Naive thymus-derived CD4-positive, alpha-beta T cell (primary cell): ENCODE data around the gene GFRA3. TPM values are rescaled to one million over a fixed set of nuclear protein-coding genes. Genes with fewer than 3 reads are reported as not detected.

Experiments
- ATAC-seq: fragments of 150-1000 bp; cut with Tn5 transposase; 2 replicates; pipeline ENCODE4 v1.10.0; 2021; ENCODE audit warnings: mild to moderate bottlenecking, moderate library complexity
- CTCF ChIA-PET: fragments of 350-600 bp; sonication (Branson Sonifier 250); formaldehyde crosslinking; loops from one replicate; lab custom pipeline; 2021; ENCODE audit warnings: antibody characterized with exemption; lab: Charles Lee
- POLR2A ChIA-PET: fragments of 350-600 bp; sonication (Branson Sonifier 250); formaldehyde crosslinking; loops from one replicate; lab custom pipeline; 2021; ENCODE audit warnings: antibody characterized with exemption, inconsistent platforms; lab: Charles Lee
- DNase-seq, 9 donors: peaks; one replicate each; pipeline versions ENCODE4 v3.0.0 to v3.0.0-alpha.2; 2020 to 2022; ENCODE audit warnings: mixed read lengths in 1 of 9
- H3K27ac ChIP-seq: one replicate; pipeline ENCODE4 v1.7.0; 2013; ENCODE audit warnings: mild to moderate bottlenecking, low read depth, low read length, moderate library complexity
- H3K27me3 ChIP-seq, 2 donors: one replicate each; pipeline ENCODE4 v1.7.0; 2013; ENCODE audit warnings: low read length in 2 of 2, mild to moderate bottlenecking in 2 of 2, moderate library complexity in 2 of 2; ENCODE audit not compliant: control insufficient read depth in 2 of 2, insufficient read depth in 2 of 2
- H3K36me3 ChIP-seq, 3 experiments: 1 replicate in 2 of 3; 2 replicates in 1 of 3; pipeline ENCODE4 v1.7.0; 2013; ENCODE audit warnings: low read length in 3 of 3, mild to moderate bottlenecking in 3 of 3, moderate library complexity in 1 of 3; ENCODE audit not compliant: insufficient read depth in 3 of 3, control insufficient read depth in 2 of 3
- H3K4me1 ChIP-seq, 2 donors: one replicate each; pipeline ENCODE4 v1.7.0; 2013; ENCODE audit warnings: low read length in 2 of 2, mild to moderate bottlenecking in 2 of 2, moderate library complexity in 1 of 2; ENCODE audit not compliant: control insufficient read depth in 2 of 2, insufficient read depth in 2 of 2
- H3K4me3 ChIP-seq: 2 replicates; pipeline ENCODE4 v1.7.0; 2013; ENCODE audit warnings: mild to moderate bottlenecking, low read length
- H3K9me3 ChIP-seq, 3 experiments: 1 replicate in 2 of 3; 2 replicates in 1 of 3; pipeline ENCODE4 v1.7.0; 2013; ENCODE audit warnings: low read length in 3 of 3; ENCODE audit not compliant: control insufficient read depth in 2 of 3
- H3K27ac Mint-ChIP-seq, 9 donors: one replicate each; pipeline ENCODE4 v1.8.0; 2020 to 2022; ENCODE audit warnings: mixed read lengths in 9 of 9, mild to moderate bottlenecking in 8 of 9, moderate library complexity in 5 of 9, inconsistent platforms in 2 of 9
- H3K27me3 Mint-ChIP-seq, 5 donors: one replicate each; pipeline ENCODE4 v1.8.0; 2021 to 2022; ENCODE audit warnings: mixed read lengths in 5 of 5, mild to moderate bottlenecking in 1 of 5
- H3K36me3 Mint-ChIP-seq, 5 donors: one replicate each; pipeline ENCODE4 v1.8.0; 2020 to 2022; ENCODE audit warnings: mixed read lengths in 5 of 5, mild to moderate bottlenecking in 3 of 5, inconsistent platforms in 1 of 5
- H3K4me1 Mint-ChIP-seq, 7 donors: one replicate each; pipeline ENCODE4 v1.8.0; 2020 to 2022; ENCODE audit warnings: mixed read lengths in 7 of 7, mild to moderate bottlenecking in 3 of 7, inconsistent platforms in 1 of 7
- H3K4me3 Mint-ChIP-seq, 10 donors: one replicate each; pipeline ENCODE4 v1.8.0; 2020 to 2022; ENCODE audit warnings: mild to moderate bottlenecking in 10 of 10, mixed read lengths in 10 of 10, moderate library complexity in 6 of 10, inconsistent platforms in 2 of 10
- H3K9me3 Mint-ChIP-seq, 11 donors: one replicate each; pipeline ENCODE4 v1.8.0; 2020 to 2022; ENCODE audit warnings: mixed read lengths in 11 of 11, mild to moderate bottlenecking in 4 of 11, inconsistent platforms in 1 of 11, moderate library complexity in 1 of 11
- intact Hi-C, 2 donors: fragments of 100-400 bp; cut with micrococcal nuclease; formaldehyde crosslinking; loops; one replicate each; pipeline ENCODE4 v1.15.1; 2023
- polyA plus RNA-seq, 2 donors: library from polyadenylated mRNA; unstranded; fragments of 300-500 nt; fragmentation: Illumina TruSeq; gene quantifications; one replicate each; pipeline ENCODE4 v1.2.3, GENCODE V29; 2021
- total RNA-seq, 6 experiments: library from RNA in 5 of 6; stranded (reverse) in 5 of 6; gene quantifications; 1 replicate in 5 of 6; 2 replicates in 1 of 6; pipeline ENCODE4 v1.2.3 and lab custom pipeline; 2021 to 2026

Gene GFRA3
- total and polyA plus RNA-seq, 7 experiments from 2014 or later, result not detected

DNA sequence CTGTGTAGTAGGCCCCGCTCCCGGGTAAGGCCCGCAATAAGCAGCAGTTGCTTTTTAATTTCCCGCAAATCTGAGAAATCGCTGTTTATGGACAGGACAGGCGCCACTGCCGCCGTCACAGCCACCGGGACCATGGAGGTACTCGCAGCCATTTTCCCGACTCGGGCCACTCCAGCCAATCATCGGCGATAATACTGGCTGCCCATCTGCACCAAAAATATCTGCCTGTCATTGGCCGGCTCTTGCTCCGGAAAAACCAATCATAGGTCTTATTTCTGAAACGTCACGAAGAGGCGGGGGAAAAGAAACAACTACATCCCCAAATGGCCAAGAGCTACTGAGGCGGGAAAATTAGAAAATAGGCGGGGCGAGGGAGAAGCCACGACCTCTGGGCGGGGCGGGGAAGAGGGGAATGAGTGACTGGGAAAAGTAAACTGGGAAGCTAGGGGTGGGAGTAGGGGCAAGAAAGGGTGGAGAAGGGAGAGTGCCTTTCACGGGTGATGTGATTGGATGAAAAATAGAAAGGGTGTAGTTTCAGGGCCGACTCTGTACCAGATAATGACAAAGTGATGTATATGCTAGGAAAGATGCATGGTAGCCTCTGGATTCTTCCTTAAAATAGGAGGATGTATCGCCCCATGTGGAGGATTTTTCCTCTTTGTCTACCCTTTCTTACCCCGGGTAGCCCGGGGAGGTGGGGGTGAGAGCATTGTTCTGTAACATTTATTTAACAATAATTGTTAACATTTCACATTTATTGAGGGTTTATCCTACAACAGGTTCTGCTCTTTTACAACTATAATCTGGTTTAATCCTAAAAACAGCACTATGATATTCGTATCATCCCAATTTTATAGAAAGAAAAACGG is 61.0 kb downstream of the GFRA3 start, which contains the start of gene CDC23:
TSS of gene CDC23 (minus strand) at position 163 of the 869 bp plus-strand sequence. CDS start at position 152, 11 bp downstream.
- DNase-seq (peak; percentile 65 to 95 (median 92)), ATAC-seq (peak; percentile 98)
- Histone ChIP-seq H3K4me1 (peaks cover 0 to 8% of the 10 kb centered on the region in 2 donors), H3K36me3 (peaks cover 0 to 13% (median 0%) of the 10 kb centered on the region in 3 experiments), H3K27ac (peak within 1 kb of the TSS; percentile 91), H3K9me3 (no peaks in the 10 kb centered on the region), H3K27me3 (no peaks in the 10 kb centered on the region), H3K4me3 (peak within 1 kb of the TSS; percentile 97)
- peaks cover 14 to 32% (median 27%) of the 10 kb centered on the region in 7 donors for H3K4me1 Mint-ChIP-seq
- CTCF ChIA-PET, result interaction anchor here (0.8 to 1.0 kb wide), 2 partner anchors 118 to 139 kb away, joined by 3 read pairs; partner anchors contain the start of gene CDC25C
- peaks cover 0 to 5% (median 1%) of the 10 kb centered on the region in 5 donors for H3K36me3 Mint-ChIP-seq
- intact Hi-C loops, result loop anchor here (1.0 to 10.0 kb wide), 13 partner anchors 35 to 459 kb away; partner anchors contain the start of genes BRD8 (in 2 of the 2), CDC25C (in 2 of the 2), HNRNPA0 (in 2 of the 2) and EGR1 (in 1 of the 2)
- H3K27me3 Mint-ChIP-seq, result no peaks in the 10 kb centered on the region
- no peaks in the 10 kb centered on the region for H3K9me3 Mint-ChIP-seq
- POLR2A ChIA-PET, result interaction anchor here (0.6 to 2.1 kb wide), 10 partner anchors 12 to 277 kb away, joined by 3 to 7 read pairs (median 4); partner anchors contain the start of genes FAM53C and KIF20A
- peak within 1 kb of the TSS; percentile 92 to 99 (median 98) for H3K4me3 Mint-ChIP-seq
- H3K27ac Mint-ChIP-seq, result peak within 1 kb of the TSS; percentile 95 to 98 (median 96)

DNA sequence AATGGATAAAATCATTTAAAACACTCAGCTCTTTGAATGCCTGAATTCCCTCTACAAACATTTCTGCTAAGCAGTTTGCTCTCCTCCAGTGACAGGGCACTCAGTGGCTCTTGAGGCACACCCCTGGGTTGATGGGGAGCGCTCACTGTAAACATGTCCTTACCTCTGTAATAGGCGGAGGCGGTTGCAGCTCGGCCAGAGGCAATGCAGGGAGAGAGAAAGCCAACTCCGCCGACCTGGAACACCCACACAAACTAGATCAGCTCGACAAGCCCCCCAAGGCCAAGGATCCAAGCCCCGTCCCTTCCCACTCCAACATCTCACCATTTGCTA is 61.6 kb downstream of the GFRA3 start:
- Histone ChIP-seq H3K27me3 (no peaks in the 10 kb centered on the region), H3K27ac (peak overlapping the region; percentile 91), H3K9me3 (no peaks in the 10 kb centered on the region), H3K4me1 (peaks cover 0 to 8% of the 10 kb centered on the region in 2 donors), H3K36me3 (peaks cover 0 to 16% (median 0%) of the 10 kb centered on the region in 3 experiments), H3K4me3 (peak overlapping the region; percentile 97)
- Mint-ChIP-seq H3K27me3 (no peaks in the 10 kb centered on the region), H3K36me3 (peaks cover 0 to 8% (median 5%) of the 10 kb centered on the region in 5 donors), H3K9me3 (no peaks in the 10 kb centered on the region), H3K27ac (peak overlapping the region; percentile 95 to 98 (median 96)), H3K4me3 (peak overlapping the region; percentile 92 to 99 (median 98)), H3K4me1 (peaks cover 17 to 37% (median 32%) of the 10 kb centered on the region in 7 donors)
- ChIA-PET POLR2A (interaction anchor here (0.6 to 2.1 kb wide), 8 partner anchors 11 to 141 kb away, joined by 3 to 7 read pairs (median 4); partner anchors contain the start of genes FAM53C and KIF20A), CTCF (interaction anchor here (0.8 to 1.0 kb wide), 2 partner anchors 119 to 139 kb away, joined by 3 read pairs; partner anchors contain the start of gene CDC25C)
- DNase-seq, result peak in 1 of 9 donors; percentile 9
- intact Hi-C loops, result loop anchor here (1.0 to 10.0 kb wide), 13 partner anchors 34 to 458 kb away; partner anchors contain the start of genes BRD8 (in 2 of the 2), CDC25C (in 2 of the 2), HNRNPA0 (in 2 of the 2) and EGR1 (in 1 of the 2)
- ATAC-seq, result peak; percentile 28

DNA sequence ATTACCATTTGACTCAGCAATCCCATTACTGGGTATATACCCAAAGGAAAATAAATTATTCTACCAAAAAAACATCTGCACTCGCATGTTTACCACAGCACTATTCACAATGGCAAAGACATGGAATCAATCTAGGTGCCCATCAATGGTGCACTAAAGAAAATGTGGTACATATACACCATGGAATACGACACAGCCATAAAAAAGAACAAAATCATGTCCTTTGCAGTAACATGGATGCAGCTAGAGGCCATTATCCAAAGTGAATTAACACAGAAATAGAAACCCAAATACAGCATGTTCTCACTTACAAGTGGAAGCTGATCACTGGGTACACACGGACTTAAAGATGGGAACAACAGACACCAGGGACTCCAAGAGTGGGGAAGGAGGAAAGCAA is 63.4 kb downstream of the GFRA3 start:
- peaks cover 17 to 37% (median 32%) of the 10 kb centered on the region in 7 donors for H3K4me1 Mint-ChIP-seq
- CTCF ChIA-PET, result no interaction called here
- Histone ChIP-seq H3K36me3 (peaks cover 0 to 20% (median 5%) of the 10 kb centered on the region in 3 experiments), H3K4me3 (no peak overlapping the region), H3K4me1 (peaks cover 0 to 8% of the 10 kb centered on the region in 2 donors), H3K9me3 (no peaks in the 10 kb centered on the region), H3K27me3 (no peaks in the 10 kb centered on the region), H3K27ac (no peak overlapping the region)
- H3K9me3 Mint-ChIP-seq, result no peaks in the 10 kb centered on the region
- DNase-seq (no peak), ATAC-seq (no peak)
- intact Hi-C loops, result loop anchor here in 1 of 2 donors (10.0 kb wide), 1 partner anchor 456 kb away; the partner anchor contains the start of gene HNRNPA0
- POLR2A ChIA-PET, result interaction anchor here (1.2 kb wide), 1 partner anchor 143 kb away, joined by 3 read pairs; no protein-coding TSS in a partner anchor
- H3K36me3 Mint-ChIP-seq, result peaks cover 0 to 8% (median 5%) of the 10 kb centered on the region in 5 donors
- H3K27ac Mint-ChIP-seq, result peak overlapping the region in 2 of 9 donors; percentile 49 to 76
- no peaks in the 10 kb centered on the region for H3K27me3 Mint-ChIP-seq
- H3K4me3 Mint-ChIP-seq, result peak overlapping the region in 9 of 10 donors; percentile 29 to 92 (median 67)

Other genes starting within 250 kb of the GFRA3 start
- 10 to 100 TPM; 36.4 to 58.8 (median 46.6) TPM for gene FAM13B, start 241.5 kb downstream of the GFRA3 start, total RNA-seq
- 10 to 100 TPM; 17.6 to 24.9 TPM for gene FAM13B, start 241.5 kb downstream of the GFRA3 start, polyA plus RNA-seq
- gene WNT8A, start 190.6 kb downstream of the GFRA3 start, total RNA-seq, result not detected
- not detected for gene WNT8A, start 190.6 kb downstream of the GFRA3 start, polyA plus RNA-seq
- gene NME5, start 135.2 kb downstream of the GFRA3 start, total RNA-seq, result not detected
- not detected for gene NME5, start 135.2 kb downstream of the GFRA3 start, polyA plus RNA-seq
- gene BRD8, start 96.0 kb downstream of the GFRA3 start, total RNA-seq, result 10 to 100 TPM; 24.7 to 81.9 (median 66.1) TPM
- 10 to 100 TPM; 27.1 to 34.7 TPM for gene BRD8, start 96.0 kb downstream of the GFRA3 start, polyA plus RNA-seq
- gene KIF20A, start 95.5 kb downstream of the GFRA3 start, total RNA-seq, result 10 to 100 TPM in 1 of 5 experiments, under 1 TPM in 1, not detected in 3; 0.29 to 34.1 TPM
- gene KIF20A, start 95.5 kb downstream of the GFRA3 start, polyA plus RNA-seq, result not detected
- gene CDC23, start 61.3 kb downstream of the GFRA3 start, total RNA-seq, result 10 to 100 TPM; 13.0 to 39.6 (median 25.5) TPM
- 10 to 100 TPM; 15.5 to 29.0 TPM for gene CDC23, start 61.3 kb downstream of the GFRA3 start, polyA plus RNA-seq
- gene CDC25C, start 57.2 kb upstream of the GFRA3 start, total RNA-seq, result 1 to 10 TPM in 1 of 5 experiments, not detected in 4; 9.8 TPM
- gene CDC25C, start 57.2 kb upstream of the GFRA3 start, polyA plus RNA-seq, result not detected
- gene FAM53C, start 63.6 kb upstream of the GFRA3 start, total RNA-seq, result 10 to 100 TPM; 25.0 to 71.8 (median 27.7) TPM
- gene FAM53C, start 63.6 kb upstream of the GFRA3 start, polyA plus RNA-seq, result 10 to 100 TPM; 18.1 to 27.0 TPM
- gene KDM3B, start 78.1 kb upstream of the GFRA3 start, total RNA-seq, result 10 to 100 TPM; 67.7 to 90.2 (median 82.8) TPM
- gene KDM3B, start 78.1 kb upstream of the GFRA3 start, polyA plus RNA-seq, result 10 to 100 TPM; 12.8 to 15.1 TPM
- 1 to 10 TPM in 1 of 5 experiments, under 1 TPM in 1, not detected in 3; 0.94 to 1.2 TPM for gene REEP2, start 164.4 kb upstream of the GFRA3 start, total RNA-seq
- not detected for gene REEP2, start 164.4 kb upstream of the GFRA3 start, polyA plus RNA-seq
- gene EGR1, start 190.9 kb upstream of the GFRA3 start, total RNA-seq, result 10 to 100 TPM in 3 of 5 experiments, under 1 TPM in 2; 0.57 to 68.6 (median 12.8) TPM
- gene EGR1, start 190.9 kb upstream of the GFRA3 start, polyA plus RNA-seq, result under 1 TPM in 1 of 2 donors, not detected in 1; 0.14 TPM